GM18498 (cell line): ENCODE data around the gene TOR4A.
"Not testable (repeated sequence)": the region's sequence is repeated elsewhere in the genome, so short reads cannot be mapped to it uniquely, and the experiment has no call there.

Experiments
- ATAC-seq: cut with Tn5 transposase; IDR thresholded peaks from one replicate; pipeline ENCODE4 v1.9.1; 2021; ENCODE audit warnings: mild to moderate bottlenecking, moderate library complexity; ENCODE audit not compliant: unreplicated experiment

Gene TOR4A

GRCh38 chr9:137251490-137252268 is 25.8 kb upstream of the TOR4A start:
- ATAC-seq, result no peak

DNA sequence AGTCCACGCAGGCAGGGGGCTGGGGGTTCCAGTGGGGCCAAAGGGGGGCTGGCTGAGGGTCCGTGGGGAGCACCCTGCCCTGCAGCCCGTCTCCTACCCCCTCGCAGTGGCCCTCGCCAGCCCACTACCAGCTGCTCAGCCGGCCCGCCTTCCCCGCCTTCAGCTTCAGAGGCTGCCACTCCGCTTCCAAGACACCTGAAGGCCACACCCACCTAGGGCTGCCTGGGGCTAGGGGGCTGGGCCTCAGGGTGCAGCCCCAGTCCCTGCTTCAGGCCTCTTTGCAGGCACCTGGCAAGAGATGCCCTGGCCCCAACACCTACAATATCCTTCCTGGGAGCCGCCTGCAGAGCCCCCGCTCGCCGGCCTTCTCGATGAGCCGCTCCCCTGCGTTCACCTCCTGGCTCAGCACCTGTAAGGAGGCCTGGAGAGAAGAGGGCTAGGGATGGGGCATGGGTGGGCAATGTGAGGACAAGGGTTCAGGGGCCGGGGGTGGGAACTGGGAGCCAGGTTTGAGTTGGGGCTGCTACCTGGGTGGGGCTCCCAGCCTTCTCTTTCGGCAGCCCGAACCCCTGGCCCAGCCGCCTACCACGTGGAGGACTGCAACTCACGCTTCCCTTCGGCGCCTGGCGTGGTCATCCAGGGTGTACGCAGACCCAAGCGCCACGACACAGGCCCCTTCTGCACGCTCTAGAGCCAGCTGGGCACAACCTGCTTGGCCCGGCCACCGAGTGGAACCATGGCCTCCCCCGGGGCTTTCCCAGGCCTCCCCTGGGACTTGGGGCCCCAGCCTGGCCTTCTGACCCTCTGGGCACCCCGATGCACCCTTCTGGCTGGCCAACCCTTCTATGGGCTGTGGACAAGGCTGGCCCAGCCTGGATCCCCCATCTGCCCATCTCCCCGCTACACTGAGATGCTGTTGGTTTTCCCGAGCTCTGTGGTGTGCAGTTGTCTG is 24.7 kb upstream of the TOR4A start:
- no peak for ATAC-seq

DNA sequence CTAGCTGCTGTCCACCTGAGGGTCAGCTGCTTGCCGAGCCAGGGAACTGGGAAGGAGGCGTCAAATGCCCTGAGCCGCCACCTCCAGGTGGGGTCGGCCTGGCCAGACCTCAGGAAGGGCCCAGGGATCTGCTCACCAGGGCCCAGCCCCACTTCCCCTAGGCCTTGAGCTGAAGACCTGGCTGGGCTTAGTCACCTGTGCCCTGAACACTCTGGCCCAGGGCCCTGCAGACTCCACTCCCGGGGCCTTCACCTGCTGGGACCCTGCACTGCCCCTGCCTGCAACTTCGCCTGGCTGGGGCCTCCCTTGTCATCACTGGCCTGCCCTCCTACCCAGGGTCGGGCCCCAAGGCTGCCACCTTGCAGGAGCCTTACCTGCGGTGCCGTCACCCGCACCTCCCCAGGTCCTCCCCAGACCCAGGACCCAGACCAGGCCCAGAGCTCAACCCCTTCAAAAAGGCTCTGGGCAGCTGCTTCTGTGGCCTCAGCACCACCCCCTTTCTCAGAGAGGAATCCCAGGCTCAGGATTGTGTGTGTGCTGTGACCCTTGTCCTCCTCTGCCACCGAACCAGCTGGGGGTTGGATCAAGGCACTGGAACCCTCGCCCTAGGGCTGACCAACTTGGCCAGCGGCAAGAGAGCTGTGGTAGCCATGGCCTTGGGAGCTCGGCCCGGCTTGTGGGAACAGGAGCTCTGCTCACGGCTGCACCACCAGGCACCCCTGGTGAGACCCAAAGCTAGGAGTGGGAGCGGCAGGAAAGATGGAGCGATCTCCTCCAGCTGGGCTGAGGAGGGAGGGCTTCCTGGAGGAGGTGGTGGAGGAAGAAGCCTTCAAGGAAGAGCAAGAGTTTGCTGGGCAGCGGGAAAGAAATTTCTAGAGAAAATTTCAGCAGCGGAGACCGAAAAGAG is 23.6 kb upstream of the TOR4A start:
- ATAC-seq, result no peak

DNA sequence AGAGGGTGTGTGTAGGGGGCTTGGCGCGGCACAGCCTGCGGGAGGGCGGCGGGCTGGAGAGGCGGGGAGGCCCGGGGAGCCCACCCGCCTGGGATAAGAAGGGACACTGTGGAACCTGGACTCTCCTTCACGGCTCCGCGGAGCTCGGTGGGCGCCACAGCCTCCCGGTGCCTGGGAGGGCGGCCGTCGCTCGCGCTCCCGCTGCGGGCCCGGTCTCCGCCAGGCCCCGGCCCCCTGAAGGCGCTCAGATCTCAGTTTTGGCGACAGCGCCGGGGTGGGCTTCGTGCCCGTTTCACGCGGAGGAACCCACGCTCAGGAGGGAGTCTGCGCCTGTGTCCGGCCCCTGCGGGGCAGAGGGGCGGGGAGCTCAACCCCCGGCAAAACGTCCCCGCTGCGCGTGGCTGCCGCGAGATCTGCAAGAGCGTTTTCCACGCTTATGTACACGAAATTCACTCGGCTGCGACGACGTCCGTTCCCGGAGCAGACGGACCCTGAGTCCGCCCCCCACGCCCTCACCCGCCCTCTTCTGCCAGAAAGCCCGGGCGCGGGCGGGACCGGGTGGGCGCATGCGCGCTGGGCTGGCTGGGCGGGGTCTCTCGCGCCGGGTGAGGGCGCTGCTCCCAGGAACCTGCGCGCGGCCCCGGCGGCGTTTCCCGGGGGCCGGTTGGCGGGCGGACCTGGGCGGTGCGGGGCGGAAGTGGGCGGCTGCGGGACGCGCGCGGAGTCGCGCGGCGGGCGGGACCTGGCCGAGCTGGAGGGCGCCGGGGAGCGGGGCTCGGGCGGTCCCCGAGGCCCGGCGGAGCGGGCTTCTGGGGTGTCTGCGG is 22.7 kb upstream of the TOR4A start, which contains the start of gene NELFB:
TSS of gene NELFB (plus strand) at position 704 of the 824 bp plus-strand sequence.
- peak; percentile 75 for ATAC-seq

GRCh38 chr9:137255448-137256114 is 21.9 kb upstream of the TOR4A start:
- ATAC-seq, result peak; percentile 38

DNA sequence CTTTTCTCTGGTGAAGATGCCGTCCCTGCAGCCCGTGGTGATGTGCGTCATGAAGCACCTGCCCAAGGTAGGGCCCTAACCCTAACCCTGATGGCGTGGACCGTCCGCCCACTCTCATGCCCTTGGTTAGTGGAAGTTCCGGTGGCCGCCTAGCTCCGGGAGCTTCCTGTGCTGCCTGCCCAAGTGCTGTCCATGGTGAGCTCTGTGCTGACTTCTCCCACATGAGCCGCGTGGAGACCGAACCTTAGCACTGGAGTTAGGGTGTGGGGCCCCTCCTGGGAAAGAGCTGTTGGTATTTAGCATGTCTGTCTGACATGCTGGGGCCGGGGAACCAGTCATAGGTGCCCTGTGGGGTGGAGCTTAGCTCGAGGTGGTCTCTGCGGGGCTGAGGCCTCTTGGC is 21.2 kb upstream of the TOR4A start:
- no peak for ATAC-seq

- ATAC-seq, result no peak
Measured at GRCh38 chr9:137256856-137257255, 20.7 kb upstream of the TOR4A start.

GRCh38 chr9:137262173-137262908 is 15.2 kb upstream of the TOR4A start:
- ATAC-seq, result not testable (repeated sequence)

- ATAC-seq, result no peak
Measured at GRCh38 chr9:137262909-137263285, 14.6 kb upstream of the TOR4A start.

GRCh38 chr9:137263506-137263905 is 14.0 kb upstream of the TOR4A start:
- no peak for ATAC-seq

DNA sequence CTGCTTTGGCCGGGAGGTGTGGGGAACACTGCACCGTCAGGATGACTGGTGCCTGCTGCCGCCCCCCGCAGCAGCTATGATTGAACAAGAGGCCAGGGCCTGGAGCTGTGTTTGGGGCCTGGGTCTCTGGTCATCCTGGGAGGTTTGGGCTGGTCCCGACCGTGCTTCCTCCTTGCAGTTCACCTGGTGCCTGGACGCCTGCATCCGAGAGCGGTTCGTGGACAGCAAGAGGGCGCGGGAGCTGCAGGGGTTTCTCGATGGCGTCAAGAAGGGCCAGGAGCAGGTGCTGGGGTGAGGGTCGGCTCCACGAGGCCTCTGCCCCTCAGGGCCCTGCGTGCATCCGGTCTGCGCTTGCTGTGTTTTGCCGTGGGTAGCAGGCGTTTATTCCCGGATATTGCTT is 13.5 kb upstream of the TOR4A start:
- no peak for ATAC-seq

DNA sequence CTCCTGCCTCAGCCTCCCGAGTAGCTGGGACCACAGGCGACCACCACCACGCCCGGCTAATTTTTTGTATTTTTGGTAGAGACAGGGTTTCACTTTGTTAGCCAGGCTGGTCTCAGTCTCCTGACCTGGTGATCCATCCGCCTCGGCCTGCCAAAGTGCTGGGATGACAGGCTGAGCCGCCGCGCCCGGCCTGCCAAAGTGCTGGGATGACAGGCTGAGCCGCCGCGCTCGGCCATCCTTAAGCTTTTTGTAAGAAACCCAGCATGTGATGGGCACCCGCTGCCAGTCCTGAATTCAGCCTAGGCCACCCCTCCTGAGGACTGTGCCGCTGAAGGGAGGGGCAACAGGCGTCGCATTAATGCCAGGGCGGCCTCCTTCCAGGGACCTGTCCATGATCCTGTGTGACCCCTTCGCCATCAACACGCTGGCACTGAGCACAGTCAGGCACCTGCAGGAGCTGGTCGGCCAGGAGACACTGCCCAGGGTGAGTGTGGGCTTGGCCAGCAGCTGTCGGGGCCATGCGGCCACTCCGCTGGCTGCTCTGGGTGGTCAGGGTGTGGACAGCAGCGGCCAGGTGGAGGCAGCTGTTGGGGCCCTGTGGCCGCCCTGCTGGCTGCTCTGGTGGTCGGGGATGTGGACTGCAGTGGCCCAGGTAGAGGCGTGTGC is 11.9 kb upstream of the TOR4A start:
- no peak for ATAC-seq

DNA sequence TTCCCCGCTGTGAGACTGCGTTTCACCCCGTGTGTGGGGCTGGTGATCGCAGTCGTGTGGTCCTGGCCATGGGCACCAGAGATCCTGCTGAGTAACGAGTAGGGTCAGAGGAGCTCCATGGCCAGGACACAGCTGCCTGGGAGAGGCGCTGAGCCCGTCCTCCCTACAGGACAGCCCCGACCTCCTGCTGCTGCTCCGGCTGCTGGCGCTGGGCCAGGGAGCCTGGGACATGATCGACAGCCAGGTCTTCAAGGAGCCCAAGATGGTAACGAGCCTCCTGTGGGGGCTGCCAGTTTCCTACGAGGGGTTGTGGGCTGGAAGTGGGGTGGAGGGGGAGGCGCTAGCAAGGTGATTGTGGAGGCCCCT is 11.4 kb upstream of the TOR4A start:
- no peak for ATAC-seq

DNA sequence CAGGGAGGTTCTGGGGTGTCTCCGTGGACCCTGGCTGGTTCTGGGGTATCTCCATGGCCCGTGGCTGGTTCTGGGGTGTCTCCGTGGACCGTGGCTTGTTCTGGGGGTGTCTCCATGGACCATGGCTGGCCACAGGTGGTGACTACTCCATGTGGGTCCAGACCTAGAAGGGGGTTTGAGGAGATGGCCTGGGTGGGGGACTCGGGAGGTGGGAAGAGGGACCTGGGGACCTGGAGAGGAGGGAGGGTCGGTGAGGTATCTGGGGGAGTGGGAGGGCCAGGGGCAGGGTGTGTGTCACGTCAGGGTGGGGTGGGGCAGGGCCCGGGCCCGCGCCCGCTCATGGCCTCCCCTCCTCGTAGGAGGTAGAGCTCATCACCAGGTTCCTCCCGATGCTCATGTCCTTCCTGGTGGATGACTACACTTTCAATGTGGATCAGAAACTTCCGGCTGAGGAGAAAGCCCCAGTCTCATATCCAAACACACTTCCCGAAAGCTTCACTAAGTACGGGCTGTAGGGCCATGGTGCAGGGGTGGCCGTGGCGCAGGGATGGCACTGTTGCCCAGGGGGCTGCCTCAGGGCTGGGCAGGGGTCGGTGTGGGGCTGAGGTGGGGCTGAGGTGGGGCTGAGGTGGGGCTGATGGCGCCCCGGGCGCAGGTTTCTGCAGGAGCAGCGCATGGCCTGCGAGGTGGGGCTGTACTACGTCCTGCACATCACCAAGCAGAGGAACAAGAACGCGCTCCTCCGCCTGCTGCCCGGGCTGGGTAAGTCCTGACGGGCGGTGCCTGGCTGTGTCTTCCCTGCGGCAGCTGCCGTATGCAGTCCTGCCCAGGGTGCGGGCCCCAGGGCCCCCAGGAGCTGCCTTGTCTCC is 10.7 kb upstream of the TOR4A start:
- ATAC-seq, result no peak

DNA sequence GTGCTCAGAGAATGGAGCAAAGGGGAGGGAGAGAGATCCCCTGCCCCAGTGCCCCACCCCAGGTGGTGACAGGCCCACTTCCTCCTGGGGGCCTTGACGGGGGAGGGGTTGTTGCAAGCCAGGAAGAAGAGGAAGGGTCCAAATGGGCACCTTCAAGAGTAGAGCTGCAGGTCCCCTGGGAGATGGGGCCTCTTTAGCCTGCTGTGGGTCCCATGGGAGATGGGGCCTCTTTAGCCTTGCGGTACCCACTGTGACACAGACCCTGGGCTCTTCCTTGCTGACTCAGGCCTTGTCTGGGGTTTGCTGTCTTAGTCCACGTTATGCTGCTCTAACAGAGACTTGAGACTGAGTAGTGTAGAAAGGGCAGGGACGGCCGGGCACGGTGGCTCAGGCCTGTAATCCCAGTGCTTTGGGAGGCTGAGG is 9.6 kb upstream of the TOR4A start:
- ATAC-seq, result no peak

DNA sequence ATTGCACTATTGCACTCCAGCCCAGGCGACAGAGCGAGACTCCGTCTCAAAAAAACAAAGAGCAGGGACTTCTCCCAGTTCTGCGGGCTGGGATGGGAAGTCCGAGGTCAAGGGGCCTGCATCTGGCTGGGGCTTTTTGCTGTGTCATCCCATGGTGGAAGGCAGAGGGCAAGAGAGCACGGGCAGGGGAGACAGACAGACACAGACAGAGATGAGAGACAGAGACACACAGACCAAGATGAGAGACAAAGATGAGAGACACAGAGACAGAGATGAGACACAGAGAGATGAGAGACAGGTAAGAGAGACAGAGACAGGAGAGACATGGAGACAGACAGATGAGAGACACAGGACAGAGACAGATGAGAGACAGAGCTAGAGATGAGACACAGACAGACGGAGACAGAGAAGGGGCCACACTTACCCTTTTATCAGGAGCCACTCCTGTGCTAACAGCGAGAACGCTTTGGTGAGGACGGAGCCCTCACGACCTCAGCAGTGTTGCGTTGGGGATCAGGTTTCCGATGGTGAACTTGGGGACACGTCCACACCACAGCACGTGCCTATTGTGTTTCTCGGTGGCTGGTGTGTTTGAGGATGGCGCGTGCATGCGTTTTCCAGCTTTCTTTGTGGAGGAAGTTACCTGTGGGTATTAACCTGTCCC is 8.9 kb upstream of the TOR4A start:
- no peak for ATAC-seq
